OCI-LY7 (cell line): ENCODE measurements around the gene NT5C2. TPM values are rescaled to one million over a fixed set of nuclear protein-coding genes. Genes with fewer than 3 reads are reported as not detected.
"Not testable (repeated sequence)": the region's sequence is repeated elsewhere in the genome, so short reads cannot be mapped to it uniquely, and the experiment has no call there.

ENCODE experiments used
- BruUV-seq: library from RNA; stranded (reverse); fragments of 400-500 nt; replicated peaks from 2 replicates; lab custom pipeline; 2021; lab: Mats Ljungman, UMichigan
- CTCF ChIA-PET: fragments of 300-600 bp; sonication (Branson Sonifier 250); formaldehyde crosslinking; loops from one replicate; lab custom pipeline; 2022; ENCODE audit warnings: antibody characterized with exemption; ENCODE audit not compliant: unreplicated experiment; lab: Charles Lee
- POLR2A ChIA-PET: fragments of 300-600 bp; sonication (Branson Sonifier 250); formaldehyde crosslinking; loops from one replicate; lab custom pipeline; 2022; ENCODE audit warnings: antibody characterized with exemption; lab: Charles Lee
- DNase-seq: peaks from one replicate; pipeline ENCODE4 v3.0.0-alpha.2; 2015; ENCODE audit warnings: low spot score
- H2AFZ ChIP-seq: fragments of 200-600 bp; sonication (generic), shearing (Covaris generic); 2 replicates; pipeline ENCODE4 v1.6.1; 2014; ENCODE audit warnings: mild to moderate bottlenecking, antibody characterized with exemption, low read length, moderate library complexity
- H3K27ac ChIP-seq: fragments of 200-600 bp; sonication (generic); 2 replicates; pipeline ENCODE4 v1.5.1; 2014; ENCODE audit warnings: mixed run types, low read depth, mild to moderate bottlenecking, moderate library complexity, low read length, inconsistent platforms; ENCODE audit not compliant: poor library complexity, severe bottlenecking
- H3K36me3 ChIP-seq: fragments of 200-600 bp; sonication (generic); 2 replicates; pipeline ENCODE4 v1.6.1; 2014; ENCODE audit warnings: mild to moderate bottlenecking, antibody characterized with exemption, low read length, moderate library complexity, mixed read lengths; ENCODE audit not compliant: insufficient read depth
- H3K4me1 ChIP-seq: fragments of 200-600 bp; sonication (generic); 2 replicates; pipeline ENCODE4 v1.5.1; 2014; ENCODE audit warnings: mild to moderate bottlenecking, low read length; ENCODE audit not compliant: insufficient read depth, poor library complexity, severe bottlenecking
- H3K4me2 ChIP-seq: fragments of 200-600 bp; sonication (generic); 2 replicates; pipeline ENCODE4 v1.6.1; 2014; ENCODE audit warnings: mild to moderate bottlenecking, low read length
- H3K4me3 ChIP-seq: fragments of 200-600 bp; sonication (generic); 2 replicates; pipeline ENCODE4 v1.5.1; 2014; ENCODE audit warnings: mild to moderate bottlenecking, low read depth, low read length; ENCODE audit not compliant: poor library complexity, severe bottlenecking
- H3K79me2 ChIP-seq: fragments of 200-600 bp; sonication (generic); 2 replicates; pipeline ENCODE4 v1.6.1; 2016; ENCODE audit warnings: low read depth, mild to moderate bottlenecking, low read length, moderate library complexity, mixed read lengths; ENCODE audit not compliant: insufficient read depth
- H3K9me2 ChIP-seq: fragments of 200-600 bp; sonication (generic); 2 replicates; pipeline ENCODE4 v1.6.1; 2016; ENCODE audit warnings: mild to moderate bottlenecking, low read length, mixed read lengths; ENCODE audit not compliant: insufficient read depth
- H3K9me3 ChIP-seq: fragments of 200-600 bp; sonication (generic); 2 replicates; pipeline ENCODE4 v1.6.1; 2014; ENCODE audit warnings: mild to moderate bottlenecking, mixed run types, low read length, mixed read lengths
- H4K20me1 ChIP-seq: fragments of 200-600 bp; sonication (generic); 2 replicates; pipeline ENCODE4 v1.6.1; 2014; ENCODE audit warnings: mild to moderate bottlenecking, antibody characterized with exemption, low read length, moderate library complexity, mixed read lengths; ENCODE audit not compliant: insufficient read depth
- CTCF ChIP-seq: fragments of 200-600 bp; sonication (generic); conservative IDR thresholded peaks from 2 replicates; pipeline ENCODE4 v1.5.1; 2014; ENCODE audit warnings: mild to moderate bottlenecking, antibody characterized with exemption, low read length, moderate library complexity, mixed read lengths
- EZH2phosphoT487 ChIP-seq: fragments of 200-600 bp; sonication (generic); IDR thresholded peaks from 2 replicates; pipeline ENCODE4 v1.6.1; 2018; ENCODE audit warnings: low read depth, borderline replicate concordance, mild to moderate bottlenecking, mixed run types, antibody characterized with exemption, low read length, moderate library complexity, mixed read lengths
- intact Hi-C: fragments of 100-400 bp; cut with micrococcal nuclease; formaldehyde crosslinking; loops from one replicate; pipeline ENCODE4 v1.10.0; 2022; ENCODE audit not compliant: unreplicated experiment
- total RNA-seq, 2 experiments: library from RNA; depleted of rRNA in 1 of 2; stranded (reverse); fragments of >200 nt in 1 of 2; shearing (Covaris generic) in 1 of 2; gene quantifications; 2 replicates each; pipeline ENCODE4 v1.2.3, GENCODE V29; 2014 to 2022

NT5C2 gene
- total RNA-seq, 2 experiments from 2014 or later, result 72.0 to 87.3 TPM

GRCh38 chr10:103130910-103131309, 62.2 kb downstream of the NT5C2 start:
- Histone ChIP-seq H3K4me3 (no peak overlapping the region), H3K4me1 (no peaks in the 10 kb centered on the region), H2AFZ (no peak overlapping the region), H3K27ac (no peak overlapping the region), H3K9me2 (no peaks in the 10 kb centered on the region), H3K4me2 (no peak overlapping the region), H3K36me3 (peaks cover 62% of the 10 kb centered on the region), H4K20me1 (no peaks in the 10 kb centered on the region), H3K9me3 (peaks cover 6% of the 10 kb centered on the region; the same call in 1 of the 2 replicates), H3K79me2 (no peaks in the 10 kb centered on the region)
- intact Hi-C loops, result no loop called here
- CTCF ChIA-PET, result no interaction called here
- BruUV-seq, result no TSS peak
- DNase-seq, result no peak
- TF ChIP-seq CTCF, result no peak
- no peak for TF ChIP-seq EZH2phosphoT487
- POLR2A ChIA-PET, result interaction anchor here (0.8 to 1.0 kb wide), 3 partner anchors 10 to 23 kb away, joined by 3 to 4 read pairs (median 3); no protein-coding TSS in a partner anchor

- H3K4me2 ChIP-seq, H3K4me1 ChIP-seq, H3K27ac ChIP-seq, H3K9me2 ChIP-seq, DNase-seq, H3K4me3 ChIP-seq, H2AFZ ChIP-seq, intact Hi-C loops, BruUV-seq, CTCF ChIA-PET, H3K79me2 ChIP-seq, H3K9me3 ChIP-seq, H4K20me1 ChIP-seq: not testable (repeated sequence)
- POLR2A ChIA-PET, result interaction anchor here (0.6 to 1.0 kb wide), 4 partner anchors 10 to 24 kb away, joined by 3 to 4 read pairs (median 3); no protein-coding TSS in a partner anchor
- peaks cover 62% of the 10 kb centered on the region for H3K36me3 ChIP-seq
Measured at GRCh38 chr10:103130180-103130579, 62.9 kb downstream of the NT5C2 start.

GRCh38 chr10:103127241-103127640, 65.8 kb downstream of the NT5C2 start:
- TF ChIP-seq CTCF (no peak), EZH2phosphoT487 (no peak)
- no peaks in the 10 kb centered on the region for H3K9me2 ChIP-seq
- H2AFZ ChIP-seq, result no peak overlapping the region
- POLR2A ChIA-PET, result interaction anchor here (0.8 to 1.2 kb wide), 3 partner anchors 11 to 214 kb away, joined by 3 read pairs; no protein-coding TSS in a partner anchor
- H3K36me3 ChIP-seq, result peaks cover 35% of the 10 kb centered on the region
- H3K4me3 ChIP-seq, result no peak overlapping the region
- no peaks in the 10 kb centered on the region for H3K79me2 ChIP-seq
- H3K9me3 ChIP-seq, result no peaks in the 10 kb centered on the region
- no peak for DNase-seq
- H3K4me2 ChIP-seq, result no peak overlapping the region
- CTCF ChIA-PET, result interaction anchor here (0.9 kb wide), 1 partner anchor 140 kb away, joined by 3 read pairs; no protein-coding TSS in a partner anchor
- no peaks in the 10 kb centered on the region for H3K4me1 ChIP-seq
- no TSS peak for BruUV-seq
- no peak overlapping the region for H3K27ac ChIP-seq
- intact Hi-C loops, result no loop called here
- H4K20me1 ChIP-seq, result no peaks in the 10 kb centered on the region
